CD14-positive monocyte (primary cell): ENCODE data around the gene SSBP3. TPM values are rescaled to one million over a fixed set of nuclear protein-coding genes. Genes with fewer than 3 reads are reported as not detected.

Experiments used
- DNase-seq, 3 donors: peaks; one replicate each; pipeline ENCODE4 v3.0.0-alpha.2; 2011 to 2022
- H2AFZ ChIP-seq: 2 replicates; pipeline ENCODE4 v1.6.0; 2012; ENCODE audit warnings: mild to moderate bottlenecking, low read depth, low read length, inconsistent platforms; ENCODE audit not compliant: insufficient read depth, poor library complexity, severe bottlenecking
- H3K27ac ChIP-seq, 2 donors: 1 replicate in 1 of 2; 2 replicates in 1 of 2; pipeline ENCODE4 v1.5.1; 2012 to 2013; ENCODE audit warnings: low read length in 2 of 2, control low read depth in 1 of 2, inconsistent platforms in 1 of 2, low read depth in 1 of 2, mild to moderate bottlenecking in 1 of 2
- H3K27me3 ChIP-seq, 2 donors: one replicate each; pipeline versions ENCODE4 v1.6.0 to v1.6.1; 2011 to 2013; ENCODE audit warnings: low read length in 2 of 2; ENCODE audit not compliant: control insufficient read depth in 2 of 2, insufficient read depth in 2 of 2
- H3K36me3 ChIP-seq, 2 donors: replicated peaks in 1 of 2; 1 replicate in 1 of 2; 2 replicates in 1 of 2; pipeline versions ENCODE4 v1.5.1 to v1.6.1; 2012 to 2013; ENCODE audit warnings: low read length in 2 of 2, control low read depth in 1 of 2, inconsistent platforms in 1 of 2, mild to moderate bottlenecking in 1 of 2; ENCODE audit not compliant: insufficient read depth in 2 of 2, control insufficient read depth in 1 of 2
- H3K4me1 ChIP-seq, 2 donors: 1 replicate in 1 of 2; 2 replicates in 1 of 2; pipeline versions ENCODE4 v1.5.1 to v1.6.1; 2012 to 2013; ENCODE audit warnings: low read length in 2 of 2, control low read depth in 1 of 2, inconsistent platforms in 1 of 2, mild to moderate bottlenecking in 1 of 2, moderate library complexity in 1 of 2; ENCODE audit not compliant: insufficient read depth in 2 of 2, control insufficient read depth in 1 of 2
- H3K4me2 ChIP-seq: replicated peaks from 2 replicates; pipeline ENCODE3; 2012; ENCODE audit warnings: low read length, moderate library complexity, mild to moderate bottlenecking; ENCODE audit not compliant: poor library complexity, severe bottlenecking; ENCODE audit errors: extremely low read depth
- H3K4me3 ChIP-seq, 3 experiments: fragments of 200-600 bp in 1 of 3; sonication (generic) in 1 of 3; replicated peaks in 1 of 3; 1 replicate in 2 of 3; 2 replicates in 1 of 3; pipeline ENCODE4 v1.5.1; 2011 to 2013; ENCODE audit warnings: low read length in 3 of 3, mild to moderate bottlenecking in 3 of 3, control low read depth in 2 of 3, low read depth in 2 of 3, inconsistent platforms in 1 of 3, moderate library complexity in 1 of 3
- H3K79me2 ChIP-seq: 2 replicates; pipeline ENCODE4 v1.6.0; 2012; ENCODE audit warnings: mild to moderate bottlenecking, control low read depth, inconsistent platforms, low read length, moderate library complexity; ENCODE audit not compliant: insufficient read depth
- H3K9ac ChIP-seq: 2 replicates; pipeline ENCODE4 v1.6.0; 2017; ENCODE audit warnings: low read length, mild to moderate bottlenecking; ENCODE audit not compliant: insufficient read depth, poor library complexity, severe bottlenecking
- H3K9me3 ChIP-seq, 2 donors: replicated peaks in 1 of 2; 1 replicate in 1 of 2; 2 replicates in 1 of 2; pipeline versions ENCODE4 v1.5.1 to v1.6.1; 2012 to 2013; ENCODE audit warnings: low read length in 2 of 2, control low read depth in 1 of 2; ENCODE audit not compliant: control insufficient read depth in 1 of 2, insufficient read depth in 1 of 2
- H4K20me1 ChIP-seq: 2 replicates; pipeline ENCODE4 v1.6.0; 2012; ENCODE audit warnings: mild to moderate bottlenecking, low read length, control low read depth, moderate library complexity; ENCODE audit not compliant: insufficient read depth
- H3K27ac Mint-ChIP-seq, 7 donors: one replicate each; pipeline ENCODE4 v1.8.0; 2020; ENCODE audit warnings: mild to moderate bottlenecking in 7 of 7, mixed read lengths in 7 of 7, moderate library complexity in 6 of 7, inconsistent platforms in 2 of 7
- H3K27me3 Mint-ChIP-seq, 3 donors: one replicate each; pipeline ENCODE4 v1.8.0; 2021 to 2022; ENCODE audit warnings: low read depth in 3 of 3, mild to moderate bottlenecking in 3 of 3, mixed read lengths in 3 of 3, moderate library complexity in 3 of 3, inconsistent platforms in 1 of 3
- H3K36me3 Mint-ChIP-seq, 2 donors: one replicate each; pipeline ENCODE4 v1.8.0; 2020; ENCODE audit warnings: mixed read lengths in 2 of 2, inconsistent platforms in 1 of 2, mild to moderate bottlenecking in 1 of 2
- H3K4me1 Mint-ChIP-seq: one replicate; pipeline ENCODE4 v1.8.0; 2020; ENCODE audit warnings: mild to moderate bottlenecking, mixed read lengths
- H3K4me3 Mint-ChIP-seq, 2 donors: one replicate each; pipeline ENCODE4 v1.8.0; 2020; ENCODE audit warnings: mild to moderate bottlenecking in 2 of 2, mixed read lengths in 2 of 2, moderate library complexity in 1 of 2
- H3K9me3 Mint-ChIP-seq, 7 donors: one replicate each; pipeline ENCODE4 v1.8.0; 2020 to 2022; ENCODE audit warnings: mixed read lengths in 7 of 7, mild to moderate bottlenecking in 6 of 7, moderate library complexity in 6 of 7, inconsistent platforms in 2 of 7
- CTCF ChIP-seq: fragments of 200-600 bp; IDR thresholded peaks from one replicate; pipeline ENCODE4 v1.8.0; 2022; ENCODE audit warnings: antibody characterized with exemption, mild to moderate bottlenecking
- WGBS: methylation state at CpG from one replicate; pipeline ENCODE4 v1.1.5; 2013; ENCODE audit warnings: missing lambda C conversion rate; ENCODE audit not compliant: insufficient coverage; 5-methylcytosine and 5-hydroxymethylcytosine counted together
- intact Hi-C, 2 donors: fragments of 100-400 bp; cut with micrococcal nuclease; formaldehyde crosslinking; loops; one replicate each; pipeline versions ENCODE4 v1.15.0 to v1.15.1; 2023
- polyA plus RNA-seq, 3 donors: library from polyadenylated mRNA; depleted of rRNA in 1 of 3; unstranded in 2 of 3; stranded (reverse) in 1 of 3; fragments of 300-500 nt in 2 of 3; fragments of >200 nt in 1 of 3; fragmentation: Illumina TruSeq in 2 of 3; gene quantifications; 1 replicate in 2 of 3; 2 replicates in 1 of 3; pipeline ENCODE4 v1.2.3, GENCODE V29; 2012 to 2021

The SSBP3 gene
- polyA plus RNA-seq, 3 donors = 4.1 to 30.7 (median 4.3) TPM

GRCh38 chr1:54404939-54405897 lies 976 bp downstream of the SSBP3 start:
- WGBS = 2% methylated on average over 73 of the region's 92 CpGs
- Histone ChIP-seq H3K4me1 (peaks cover 32 to 60% of the 10 kb centered on the region in 2 donors), H3K9me3 (no peaks in the 10 kb centered on the region), H4K20me1 (peaks cover 51% of the 10 kb centered on the region), H3K4me3 (peak overlapping the region; percentile 42 to 79 (median 52)), H3K36me3 (peaks cover 8 to 28% of the 10 kb centered on the region in 2 donors), H3K4me2 (peak overlapping the region; percentile 92), H2AFZ (peak overlapping the region; percentile 65), H3K27me3 (peaks cover 0 to 8% of the 10 kb centered on the region in 2 donors), H3K9ac (peak overlapping the region; percentile 41), H3K27ac (no peak overlapping the region), H3K79me2 (peaks cover 3% of the 10 kb centered on the region)
- no peak for TF ChIP-seq CTCF
- peak in 1 of 3 donors; percentile 30 for DNase-seq
- intact Hi-C loops = loop anchor here (2.0 to 10.0 kb wide), 5 partner anchors 180 to 458 kb away; partner anchors contain the start of genes PARS2 (in 2 of the 2), IFT25 (in 1 of the 2), LRRC42 (in 1 of the 2) and TCEANC2 (in 1 of the 2)
- Mint-ChIP-seq H3K4me3 (peak overlapping the region; percentile 86 to 89), H3K27ac (no peak overlapping the region), H3K4me1 (peaks cover 61% of the 10 kb centered on the region), H3K27me3 (peaks cover 8 to 13% (median 11%) of the 10 kb centered on the region in 3 donors), H3K36me3 (peaks cover 35 to 42% of the 10 kb centered on the region in 2 donors), H3K9me3 (peaks cover 0 to 2% (median 0%) of the 10 kb centered on the region in 7 donors)

- no peak for DNase-seq
- no peak overlapping the region for H2AFZ ChIP-seq
- TF ChIP-seq CTCF = no peak
- peaks cover 16 to 37% of the 10 kb centered on the region in 2 donors for H3K36me3 ChIP-seq
- WGBS = 48% methylated on average over 7 of the region's 11 CpGs
- peaks cover 55% of the 10 kb centered on the region for H3K4me1 Mint-ChIP-seq
- peaks cover 3% of the 10 kb centered on the region for H3K79me2 ChIP-seq
- peaks cover 59% of the 10 kb centered on the region for H4K20me1 ChIP-seq
- H3K4me1 ChIP-seq = peaks cover 32 to 52% of the 10 kb centered on the region in 2 donors
- H3K9ac ChIP-seq = no peak overlapping the region
- H3K27ac ChIP-seq = no peak overlapping the region
- no peak overlapping the region for H3K27ac Mint-ChIP-seq
- peaks cover 8 to 13% (median 11%) of the 10 kb centered on the region in 3 donors for H3K27me3 Mint-ChIP-seq
- peak overlapping the region; percentile 92 for H3K4me2 ChIP-seq
- H3K9me3 Mint-ChIP-seq = peaks cover 0 to 2% (median 0%) of the 10 kb centered on the region in 7 donors
- peak overlapping the region in 1 of 3 experiments; percentile 79 for H3K4me3 ChIP-seq
- no peaks in the 10 kb centered on the region for H3K9me3 ChIP-seq
- H3K36me3 Mint-ChIP-seq = peaks cover 44 to 49% of the 10 kb centered on the region in 2 donors
- H3K4me3 Mint-ChIP-seq = peak overlapping the region; percentile 86 to 89
- intact Hi-C loops = loop anchor here (2.0 to 10.0 kb wide), 4 partner anchors 179 to 361 kb away; partner anchors contain the start of genes PARS2 (in 2 of the 2), TCEANC2 (in 1 of the 2) and TMEM59 (in 1 of the 2)
- peaks cover 0 to 8% of the 10 kb centered on the region in 2 donors for H3K27me3 ChIP-seq
These were observed 1.9 kb downstream of the SSBP3 start for GRCh38 chr1:54404263-54404662.
